Iris pigment epithelial cell (primary cell): ENCODE data around the gene PDPK1.
"Not testable (repeated sequence)": the region's sequence is repeated elsewhere in the genome, so short reads cannot be mapped to it uniquely, and the experiment has no call there.

Experiments
- DNase-seq: peaks from one replicate; pipeline ENCODE4 v3.0.0-alpha.2; 2011; ENCODE audit warnings: low read depth

PDPK1 gene

DNA sequence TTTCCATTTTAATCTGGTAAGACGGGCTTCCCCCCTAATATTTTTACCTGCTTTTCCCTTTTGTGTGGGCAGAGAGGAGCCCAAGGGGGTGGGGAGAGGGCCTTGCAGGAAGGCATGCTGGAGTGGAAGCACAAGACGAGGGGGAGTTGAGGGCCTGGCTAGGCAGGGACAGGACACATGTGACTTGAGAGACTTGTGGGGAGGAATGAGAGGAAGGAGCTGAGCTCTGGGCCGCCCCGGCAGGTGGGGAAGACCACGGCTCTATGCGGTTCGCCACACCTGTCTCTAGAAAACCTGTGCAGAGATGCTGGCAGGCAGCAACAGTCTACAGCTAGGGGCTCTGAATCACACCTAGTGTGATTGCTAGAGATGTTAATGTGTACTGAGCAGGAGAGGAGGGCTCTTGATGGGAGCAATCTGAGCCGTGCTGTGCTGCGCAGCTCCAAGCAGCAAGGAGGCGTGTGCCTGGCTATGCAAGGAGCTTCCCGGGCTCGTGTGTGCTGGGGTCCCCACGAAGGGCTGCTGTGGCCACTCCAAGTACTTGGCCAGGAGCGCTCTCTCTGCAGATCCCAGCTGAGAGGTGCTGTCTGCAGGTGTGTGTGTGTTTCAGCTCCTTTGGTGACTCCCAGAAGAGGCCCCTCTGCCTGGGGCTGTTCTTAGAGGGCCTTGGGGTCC lies 50.2 kb downstream of the PDPK1 start:
- DNase-seq: no peak

GRCh38 chr16:2591476-2592240 lies 53.8 kb downstream of the PDPK1 start:
- DNase-seq: no peak

DNA sequence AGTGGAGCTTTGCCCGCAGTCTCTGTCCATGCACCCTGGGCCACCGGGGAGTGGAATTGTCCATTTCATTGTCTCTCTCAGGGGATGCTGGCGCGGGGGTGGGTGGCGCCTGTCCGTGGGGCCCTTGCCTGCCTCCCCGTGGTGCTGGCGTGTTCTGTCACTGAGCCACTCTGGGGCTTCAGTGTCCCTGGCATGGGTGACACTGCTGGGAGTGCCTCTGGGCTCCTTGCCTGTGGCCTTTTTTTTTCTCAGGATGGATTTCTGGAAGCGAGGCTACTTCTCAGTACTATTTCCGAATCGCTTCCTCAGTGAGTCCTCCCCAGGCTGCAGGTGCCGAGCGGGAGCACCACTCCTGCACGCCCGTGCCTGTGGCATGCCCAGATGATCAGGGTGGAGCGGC lies 55.0 kb downstream of the PDPK1 start:
- DNase-seq: no peak

DNA sequence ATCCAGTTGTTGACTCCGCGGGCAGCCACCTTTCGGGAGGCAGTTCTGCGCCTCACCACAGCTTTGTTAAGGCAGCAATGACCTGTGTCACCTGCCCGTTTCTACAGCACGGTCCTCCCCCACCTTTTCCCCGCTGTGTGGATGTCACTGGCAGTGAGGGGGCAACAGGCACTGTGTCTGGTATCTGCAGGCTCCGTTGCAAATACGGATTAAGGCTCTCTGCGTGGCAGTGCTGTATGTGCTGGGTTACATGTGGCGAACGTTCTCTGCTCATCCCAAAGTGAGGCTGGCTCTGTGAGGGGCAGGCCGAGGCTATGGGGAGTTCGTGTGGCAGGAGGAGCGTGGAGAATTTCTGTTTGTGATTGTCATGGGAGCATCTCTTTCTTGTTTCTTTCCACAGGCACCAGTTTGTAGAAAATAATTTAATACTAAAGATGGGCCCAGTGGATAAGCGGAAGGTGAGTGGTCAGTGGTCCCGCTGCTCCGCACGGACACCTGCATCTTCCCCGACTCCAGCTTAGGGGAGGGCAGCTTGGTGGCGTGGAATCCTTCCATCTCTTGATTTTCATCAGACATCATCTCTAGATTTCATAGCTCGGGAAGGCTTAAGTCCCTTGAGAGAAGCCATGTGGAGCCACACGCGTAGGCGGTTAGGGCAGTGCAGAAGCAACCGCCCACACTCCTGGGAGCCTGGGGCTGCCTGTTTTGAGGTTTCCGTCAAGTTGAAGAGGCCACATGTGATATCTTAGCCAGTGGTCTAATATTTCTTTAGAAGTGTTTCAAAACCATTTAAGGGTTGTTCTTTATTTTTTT lies 57.8 kb downstream of the PDPK1 start:
- DNase-seq: no peak

DNA sequence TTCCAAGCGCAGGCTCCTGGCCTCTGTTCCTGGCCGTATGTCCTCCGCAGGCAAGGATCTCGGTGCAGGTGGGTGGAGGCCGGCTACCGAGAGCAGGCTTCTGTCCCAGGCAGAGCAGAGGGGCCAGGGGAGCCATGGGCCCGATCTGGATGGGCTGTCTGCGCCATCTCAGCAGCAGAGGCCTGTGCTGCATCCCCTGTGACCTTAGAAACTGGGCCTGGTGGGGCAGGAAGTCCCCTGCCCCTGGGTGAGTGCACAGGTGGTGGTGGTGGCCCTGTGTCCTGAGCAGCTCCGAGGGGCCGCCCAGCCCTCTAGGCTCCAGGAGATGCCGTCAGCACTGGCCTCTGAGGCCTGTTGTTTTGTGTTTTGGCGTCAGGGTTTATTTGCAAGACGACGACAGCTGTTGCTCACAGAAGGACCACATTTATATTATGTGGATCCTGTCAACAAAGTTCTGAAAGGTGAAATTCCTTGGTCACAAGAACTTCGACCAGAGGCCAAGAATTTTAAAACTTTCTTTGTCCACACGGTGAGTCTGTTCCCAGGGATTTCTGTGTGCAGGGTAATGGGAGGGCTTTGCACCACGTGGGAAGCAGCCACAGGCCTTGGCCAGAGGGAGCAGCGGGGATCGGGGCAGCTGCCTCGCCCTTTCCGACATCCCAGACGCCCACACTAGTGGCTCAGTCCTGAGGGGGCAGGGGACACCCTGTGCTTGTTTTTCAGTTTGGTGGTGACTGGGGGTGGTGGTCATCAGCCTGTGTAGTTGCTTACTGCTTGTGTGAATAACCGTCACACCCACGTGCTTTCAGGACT lies 59.1 kb downstream of the PDPK1 start:
- no peak for DNase-seq

DNA sequence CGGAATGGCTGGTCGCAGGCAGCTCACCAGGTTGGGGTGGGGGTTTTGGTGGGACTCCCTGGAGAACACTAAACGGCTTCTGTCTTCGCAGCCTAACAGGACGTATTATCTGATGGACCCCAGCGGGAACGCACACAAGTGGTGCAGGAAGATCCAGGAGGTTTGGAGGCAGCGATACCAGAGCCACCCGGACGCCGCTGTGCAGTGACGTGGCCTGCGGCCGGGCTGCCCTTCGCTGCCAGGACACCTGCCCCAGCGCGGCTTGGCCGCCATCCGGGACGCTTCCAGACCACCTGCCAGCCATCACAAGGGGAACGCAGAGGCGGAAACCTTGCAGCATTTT lies 59.7 kb downstream of the PDPK1 start:
- no peak for DNase-seq

- DNase-seq: no peak
Measured at GRCh38 chr16:2598133-2598641, 60.4 kb downstream of the PDPK1 start.

DNA sequence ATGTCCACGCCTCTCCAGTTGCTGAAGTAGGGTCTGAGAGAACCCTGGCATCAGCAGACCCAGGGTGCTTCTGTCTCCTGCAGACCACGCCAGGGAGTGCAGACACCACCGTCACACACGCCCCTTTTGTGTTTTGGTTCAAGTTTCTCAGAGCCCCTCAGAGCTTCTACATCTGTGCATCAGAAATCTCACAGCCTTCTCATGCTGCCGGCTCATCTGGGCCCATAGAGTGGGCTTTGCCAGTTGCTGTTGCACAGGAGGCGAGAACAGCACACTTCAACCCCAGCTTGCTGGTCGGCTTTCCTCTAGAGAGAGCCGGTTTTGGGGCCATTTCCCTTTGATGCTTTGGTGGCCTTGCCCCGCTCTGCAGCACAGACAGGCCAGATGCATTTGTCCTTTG lies 60.9 kb downstream of the PDPK1 start:
- no peak for DNase-seq

DNA sequence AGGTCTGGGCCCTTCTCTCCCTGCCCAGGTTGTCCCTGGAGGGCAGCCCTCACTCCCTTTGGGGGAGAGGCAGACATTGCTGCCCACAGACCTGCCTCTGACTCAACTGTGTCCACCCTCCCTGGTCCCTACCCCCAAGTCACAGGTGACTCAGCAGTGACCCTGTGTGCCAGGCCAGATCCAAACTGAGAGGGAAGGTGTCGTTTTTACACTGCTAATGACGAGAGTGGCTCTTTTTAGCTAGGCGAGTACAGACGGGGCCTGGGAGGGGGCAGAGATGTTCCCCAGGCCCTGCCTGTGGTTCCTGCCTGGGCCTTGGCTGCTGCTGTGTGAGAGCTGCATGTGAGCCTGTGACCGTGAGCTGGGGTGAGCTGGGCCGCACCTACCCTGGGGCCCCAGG lies 61.3 kb downstream of the PDPK1 start:
- DNase-seq: not testable (repeated sequence)

- DNase-seq: not testable (repeated sequence)
Measured at GRCh38 chr16:2599785-2600184, 62.0 kb downstream of the PDPK1 start.

DNA sequence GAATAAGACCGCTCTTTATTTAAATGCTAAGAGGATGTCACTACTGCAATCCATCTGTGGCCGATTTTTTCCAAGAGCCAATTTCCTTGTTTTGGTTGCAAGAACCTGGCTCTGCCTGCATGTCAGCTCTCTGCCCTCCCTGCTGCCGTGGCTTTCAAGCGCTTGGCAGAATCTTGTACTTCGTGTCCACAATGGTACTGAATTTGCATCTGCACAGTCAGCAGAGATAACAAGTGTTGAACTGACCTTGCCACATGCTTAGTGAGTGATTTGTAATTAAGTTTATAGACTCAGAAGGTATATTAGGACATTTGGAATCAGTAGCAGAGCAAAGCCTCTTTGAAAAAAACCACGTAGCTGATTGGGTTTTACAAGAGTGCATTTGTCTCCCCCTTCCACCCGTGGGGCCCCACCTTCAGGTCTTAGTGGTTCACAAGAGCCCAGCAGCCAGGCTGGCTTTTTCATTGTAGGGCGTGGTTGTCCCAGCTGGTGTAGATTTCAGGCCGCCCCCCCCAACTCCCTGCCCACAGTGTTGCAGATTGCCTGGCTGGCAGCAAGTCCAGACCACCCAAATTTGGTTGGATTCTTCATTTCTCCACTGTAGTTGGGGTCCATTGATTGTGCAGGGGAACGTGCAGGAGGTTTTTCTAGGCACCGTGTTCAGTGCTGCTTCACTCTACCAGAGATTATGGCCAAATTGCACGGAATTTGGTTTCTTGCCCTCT lies 63.6 kb downstream of the PDPK1 start:
- DNase-seq: not testable (repeated sequence)

DNA sequence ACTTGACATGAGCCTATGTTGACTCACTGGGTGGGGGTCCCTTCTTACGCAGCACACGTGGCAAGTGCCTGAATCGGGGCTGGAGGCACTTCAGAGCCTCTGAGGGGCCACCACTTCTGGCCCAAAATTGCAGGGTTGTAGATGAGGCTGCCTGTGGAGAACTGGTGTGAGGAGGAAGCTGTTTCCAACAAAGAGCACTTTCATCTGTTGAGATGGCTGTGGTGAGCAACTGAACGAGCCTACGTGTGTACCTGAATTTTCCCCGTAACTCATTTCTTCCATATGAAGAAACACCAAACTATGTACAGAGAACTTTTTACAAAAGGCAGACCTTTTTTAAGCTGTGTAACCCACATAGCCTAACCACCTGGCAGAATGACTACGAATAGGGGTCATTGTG lies 64.4 kb downstream of the PDPK1 start:
- not testable (repeated sequence) for DNase-seq

DNA sequence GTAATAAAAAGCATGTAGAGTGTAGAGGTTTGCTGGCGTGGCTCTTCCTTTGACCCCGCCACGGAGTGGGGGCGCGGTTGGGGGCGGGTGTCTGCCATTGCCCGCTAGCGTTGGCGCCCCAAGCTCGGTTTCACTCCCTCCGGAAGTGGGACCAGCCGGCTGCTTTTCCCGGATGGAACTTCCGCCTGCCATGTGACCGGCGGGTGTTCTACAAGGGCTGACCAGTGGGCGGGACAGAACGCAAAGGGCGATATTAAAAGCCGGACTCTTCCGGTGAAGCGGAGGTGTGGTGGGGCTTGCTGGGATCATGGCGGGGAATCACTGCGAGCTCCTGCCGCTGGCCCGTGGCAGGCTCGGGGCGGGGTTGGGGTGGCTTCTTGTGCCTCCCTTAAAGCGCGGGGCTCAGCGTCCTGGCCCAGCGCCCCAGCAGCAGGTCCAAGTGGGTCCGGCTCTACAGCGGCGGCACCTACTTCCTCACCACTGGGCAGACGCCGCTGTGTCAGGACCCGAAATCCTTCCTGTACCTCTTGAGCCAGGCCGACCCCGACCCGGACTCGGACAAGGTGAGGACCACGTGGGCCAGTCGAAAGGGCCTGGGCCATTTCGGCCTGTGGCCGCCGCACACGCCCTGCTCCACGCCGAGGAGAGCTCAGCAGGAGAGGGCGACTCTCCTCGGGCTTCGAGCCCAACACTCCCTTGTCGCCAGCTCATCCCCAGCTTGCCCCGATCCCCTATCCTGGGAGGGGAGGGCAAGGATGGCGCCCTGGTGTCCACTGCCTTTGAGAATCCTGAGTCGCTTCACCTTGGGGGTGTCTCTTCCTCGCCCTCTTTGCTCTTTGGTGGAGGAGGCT lies 65.6 kb downstream of the PDPK1 start:
- DNase-seq: peak; percentile 97

GRCh38 chr16:2604016-2604369 lies 66.2 kb downstream of the PDPK1 start:
- DNase-seq: peak; percentile 26

DNA sequence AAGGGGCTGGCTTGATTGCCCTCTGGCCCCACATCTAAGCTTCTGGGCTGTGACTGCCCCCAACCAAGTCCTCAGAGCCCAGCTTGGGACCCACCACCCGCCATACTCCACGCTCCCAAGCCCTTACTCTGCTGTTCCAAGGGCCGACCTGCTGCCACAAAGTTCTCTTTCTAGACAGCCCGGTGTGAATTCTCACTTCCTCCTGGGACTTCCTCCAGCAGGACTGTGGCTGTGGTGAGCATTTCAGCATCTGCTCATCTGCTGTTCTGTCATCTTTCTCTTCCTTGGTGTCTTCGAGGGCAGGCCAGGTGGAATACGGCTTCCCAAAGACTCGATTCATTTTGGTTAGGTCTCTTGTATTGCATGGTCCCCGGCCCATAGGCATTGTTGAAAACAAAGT lies 69.0 kb downstream of the PDPK1 start:
- not testable (repeated sequence) for DNase-seq

GRCh38 chr16:2609345-2609744 lies 71.5 kb downstream of the PDPK1 start:
- not testable (repeated sequence) for DNase-seq

DNA sequence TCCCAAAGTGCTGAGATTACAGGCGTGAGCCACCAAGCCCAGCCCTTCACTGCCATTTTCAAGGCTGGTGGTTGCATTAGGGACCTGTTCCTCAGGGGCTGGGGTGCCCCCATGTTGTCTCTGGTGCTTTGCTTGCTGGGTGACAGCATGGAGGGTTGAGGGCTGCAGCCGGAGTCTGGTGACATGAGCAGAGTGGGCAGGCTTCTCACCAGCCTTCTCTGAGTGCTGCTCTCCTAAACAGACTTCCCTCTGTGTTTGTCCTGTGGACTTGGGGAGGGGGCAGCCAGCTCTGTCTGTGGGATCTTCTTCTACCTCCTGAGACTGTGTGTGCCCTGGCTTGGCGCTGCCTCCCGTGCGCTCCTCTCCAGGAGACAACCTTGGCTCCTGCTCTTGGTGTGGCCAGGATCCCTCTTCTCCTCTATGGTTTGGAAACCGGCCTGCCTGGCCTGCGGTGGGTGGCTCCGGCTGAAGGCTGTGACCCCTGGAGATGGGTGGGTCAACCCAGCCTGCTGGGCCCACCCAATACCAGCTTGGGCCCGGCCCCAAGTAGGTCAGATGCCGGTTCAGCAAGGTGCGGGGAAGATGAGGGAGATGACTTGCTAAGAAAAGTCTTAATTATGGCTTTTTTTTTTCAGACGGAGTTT lies 72.1 kb downstream of the PDPK1 start:
- no peak for DNase-seq

- no peak for DNase-seq
Measured at GRCh38 chr16:2610781-2611498, 73.1 kb downstream of the PDPK1 start.

DNA sequence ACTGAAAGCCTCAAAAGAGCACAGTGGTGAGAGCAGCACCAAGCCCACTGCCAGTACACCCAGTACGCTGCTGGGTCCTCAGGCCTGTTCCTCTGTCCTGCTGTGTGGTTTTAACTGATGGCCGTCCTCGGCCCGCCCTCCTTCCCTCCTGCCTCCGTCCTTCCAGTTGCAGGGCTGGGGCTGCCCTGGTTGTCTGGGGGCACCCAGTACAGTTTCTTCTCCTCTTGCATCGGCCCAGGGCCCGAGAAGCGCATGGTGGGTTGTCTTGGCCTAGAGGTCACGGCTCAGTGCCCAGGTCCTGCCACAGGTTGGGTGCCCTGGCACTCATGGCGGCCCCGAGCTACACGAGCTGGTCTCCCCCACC lies 73.7 kb downstream of the PDPK1 start:
- DNase-seq: no peak
